HepG2 (cell line): Measurements from ENCODE around the gene ZC3H18.
"Not testable (repeated sequence)": the region's sequence is repeated elsewhere in the genome, so short reads cannot be mapped to it uniquely, and the experiment has no call there.

ENCODE experiments used
- CEBPB ChIP-seq: IDR thresholded peaks from 2 replicates; pipeline ENCODE4 v1.6.1; 2011; ENCODE audit warnings: low read depth, low read length, improper control_type of control experiment, borderline replicate concordance
- CTCF ChIP-seq: sonication (generic); formaldehyde crosslinking; IDR thresholded peaks from 2 replicates; pipeline ENCODE4 v1.5.0; 2020; ENCODE audit warnings: mild to moderate bottlenecking, missing genetic modification reagents, moderate library complexity
- DBP ChIP-seq: sonication (generic); formaldehyde crosslinking; IDR thresholded peaks from 2 replicates; pipeline ENCODE4 v1.4.0; 2020; ENCODE audit warnings: missing genetic modification reagents; ENCODE audit errors: not compliant biosample characterization
- EZH2 ChIP-seq: conservative IDR thresholded peaks from 2 replicates; pipeline ENCODE4 v1.6.1; 2012; ENCODE audit warnings: mild to moderate bottlenecking, low read depth, low read length, moderate library complexity
- GABPB1 ChIP-seq: IDR thresholded peaks from 2 replicates; pipeline ENCODE4 v1.6.1; 2016; ENCODE audit warnings: mild to moderate bottlenecking, missing genetic modification reagents, moderate library complexity, missing compliant biosample characterization
- HMGXB4 ChIP-seq, 2 experiments: sonication (generic) in 1 of 2; formaldehyde crosslinking in 1 of 2; IDR thresholded peaks; 2 replicates each; pipeline versions ENCODE4 v1.4.0 to v1.6.1; 2018 to 2020; ENCODE audit warnings: missing genetic modification reagents in 2 of 2, borderline replicate concordance in 1 of 2, low read depth in 1 of 2, mild to moderate bottlenecking in 1 of 2, missing biosample characterization in 1 of 2
- POLR2A ChIP-seq, 2 experiments: IDR thresholded peaks; 2 replicates each; pipeline ENCODE4 v1.6.1; 2011; ENCODE audit warnings: low read depth in 2 of 2, low read length in 2 of 2, mild to moderate bottlenecking in 1 of 2, moderate library complexity in 1 of 2; ENCODE audit not compliant: insufficient read depth in 1 of 2
- SP1 ChIP-seq, 2 experiments: fragments of 450-650 bp in 1 of 2; sonication (generic) in 1 of 2; formaldehyde crosslinking in 1 of 2; IDR thresholded peaks; 2 replicates each; pipeline versions ENCODE4 v1.4.0 to v1.6.1; 2016 to 2020; ENCODE audit warnings: missing genetic modification reagents in 1 of 2
- ZNF138 ChIP-seq: sonication (generic); formaldehyde crosslinking; IDR thresholded peaks from 2 replicates; pipeline ENCODE4 v1.5.0; 2020; ENCODE audit warnings: mild to moderate bottlenecking, low read depth, missing genetic modification reagents
- ZNF20 ChIP-seq: sonication (generic); formaldehyde crosslinking; IDR thresholded peaks from 2 replicates; pipeline ENCODE4 v1.4.0; 2020; ENCODE audit warnings: mild to moderate bottlenecking, moderate library complexity, missing genetic modification reagents
- ZNF432 ChIP-seq: sonication (generic); formaldehyde crosslinking; IDR thresholded peaks from 2 replicates; pipeline ENCODE4 v1.5.0; 2020; ENCODE audit warnings: missing genetic modification reagents, mild to moderate bottlenecking, borderline replicate concordance
- ZNF512B ChIP-seq: sonication (generic); formaldehyde crosslinking; IDR thresholded peaks from 2 replicates; pipeline ENCODE4 v1.5.1; 2020; ENCODE audit warnings: missing genetic modification reagents, mild to moderate bottlenecking, borderline replicate concordance
- TF ChIP-seq, protein P1 (sequence below): sonication (generic); formaldehyde crosslinking; IDR thresholded peaks from 2 replicates; pipeline ENCODE4 v1.5.1; 2020; ENCODE audit warnings: missing genetic modification reagents, mild to moderate bottlenecking, borderline replicate concordance

DNA sequence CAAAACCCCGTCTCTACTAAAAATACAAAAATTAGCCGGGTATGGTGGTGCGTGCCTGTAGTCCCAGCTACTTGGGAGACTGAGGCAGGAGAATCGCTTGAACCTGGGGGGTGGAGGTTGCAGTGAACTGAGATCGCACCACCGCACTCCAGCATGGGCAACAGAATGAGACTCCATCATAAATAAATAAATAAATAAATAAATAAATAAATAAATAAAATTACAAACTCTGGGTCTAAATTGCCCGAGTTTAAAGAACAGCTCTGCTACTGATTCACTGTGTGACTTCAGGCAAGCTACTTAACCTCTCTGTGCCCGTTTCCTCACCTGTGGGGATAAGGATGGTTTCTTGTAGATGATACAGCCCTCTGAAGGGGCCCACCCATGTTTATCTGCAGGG is 99.3 kb downstream of the ZC3H18 start:
- not testable (repeated sequence) for TF ChIP-seq ZNF432 (CRISPR knock-in tag); CTCF (CRISPR knock-in tag); SP1 (IDR thresholded peaks at IDR 0.05); SP1 (CRISPR knock-in tag; IDR thresholded peaks at IDR 0.05); POLR2A (IDR thresholded peaks at IDR 0.05; ENCODE audit: insufficient read depth in 1 of 2, low read depth in 2 of 2, low read length in 2 of 2); HMGXB4 (CRISPR knock-in tag; IDR thresholded peaks at IDR 0.05; ENCODE audit: borderline replicate concordance in 1 of 2, low read depth in 1 of 2); EZH2; ZNF512B; CEBPB; ZNF138 (CRISPR knock-in tag); GABPB1 (CRISPR knock-in tag); ZNF20; DBP (CRISPR knock-in tag)
- TF ChIP-seq, protein P1, sequence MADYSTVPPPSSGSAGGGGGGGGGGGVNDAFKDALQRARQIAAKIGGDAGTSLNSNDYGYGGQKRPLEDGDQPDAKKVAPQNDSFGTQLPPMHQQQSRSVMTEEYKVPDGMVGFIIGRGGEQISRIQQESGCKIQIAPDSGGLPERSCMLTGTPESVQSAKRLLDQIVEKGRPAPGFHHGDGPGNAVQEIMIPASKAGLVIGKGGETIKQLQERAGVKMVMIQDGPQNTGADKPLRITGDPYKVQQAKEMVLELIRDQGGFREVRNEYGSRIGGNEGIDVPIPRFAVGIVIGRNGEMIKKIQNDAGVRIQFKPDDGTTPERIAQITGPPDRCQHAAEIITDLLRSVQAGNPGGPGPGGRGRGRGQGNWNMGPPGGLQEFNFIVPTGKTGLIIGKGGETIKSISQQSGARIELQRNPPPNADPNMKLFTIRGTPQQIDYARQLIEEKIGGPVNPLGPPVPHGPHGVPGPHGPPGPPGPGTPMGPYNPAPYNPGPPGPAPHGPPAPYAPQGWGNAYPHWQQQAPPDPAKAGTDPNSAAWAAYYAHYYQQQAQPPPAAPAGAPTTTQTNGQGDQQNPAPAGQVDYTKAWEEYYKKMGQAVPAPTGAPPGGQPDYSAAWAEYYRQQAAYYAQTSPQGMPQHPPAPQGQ (CRISPR knock-in tag): not testable (repeated sequence)
